ENCODE data around the gene SETBP1. TPM values are rescaled to one million over a fixed set of nuclear protein-coding genes. Genes with fewer than 3 reads are reported as not detected.

SETBP1 gene
- total and polyA plus RNA-seq, 2 of the 13 experiments (the other 11 are each of a cell fraction or from before 2014, with no cell fraction given), result 0.18 to 0.65 TPM

- no TSS peak for BruUV-seq (replicated peaks)
These were observed 326.2 kb downstream of the SETBP1 start for GRCh38 chr18:45006934-45007333.

More at GRCh38 chr18:45006934-45007333, 326.2 kb downstream of the SETBP1 start:
- TF ChIP-seq SRSF9 (IDR thresholded peaks at IDR 0.05; ENCODE audit: borderline replicate concordance, insufficient read depth, low read depth, low read length, poor library complexity, severe bottlenecking) (no peak), ZNF775 (CRISPR knock-in tag; IDR thresholded peaks at IDR 0.05; ENCODE audit: borderline replicate concordance) (no peak), NFYB (CRISPR knock-in tag; IDR thresholded peaks at IDR 0.05) (no peak), ZNF770 (CRISPR knock-in tag; IDR thresholded peaks at IDR 0.05) (no peak), THAP7 (CRISPR knock-in tag; IDR thresholded peaks at IDR 0.05) (no peak), MBD4 (IDR thresholded peaks at IDR 0.05; ENCODE audit: borderline replicate concordance, low read length) (no peak), PRDM4 (CRISPR knock-in tag; IDR thresholded peaks at IDR 0.05; ENCODE audit: borderline replicate concordance) (no peak), ARHGAP35 (CRISPR knock-in tag; IDR thresholded peaks at IDR 0.05; ENCODE audit: borderline replicate concordance) (no peak), TAF15 (IDR thresholded peaks at IDR 0.05; ENCODE audit: low read depth, low read length, poor library complexity, severe bottlenecking) (no peak), YY1 (IDR thresholded peaks at IDR 0.05; ENCODE audit: insufficient read depth, insufficient replicate concordance, low read depth, low read length) (no peak)
- Histone ChIP-seq H3K9ac (ENCODE audit: insufficient read depth, low read depth, low read length) (no peak overlapping the region), H2AFZ (ENCODE audit: low read length) (no peak overlapping the region), H3K27ac (ENCODE audit: extremely low read length, insufficient read depth, low read length) (no peak overlapping the region), H3K79me2 (ENCODE audit: insufficient read depth, low read length) (no peaks in the 10 kb centered on the region), H3K4me2 (ENCODE audit: low read depth, low read length) (no peak overlapping the region), H3K4me1 (ENCODE audit: insufficient read depth, low read length) (no peaks in the 10 kb centered on the region), H4K20me1 (ENCODE audit: insufficient read depth, low read length) (no peaks in the 10 kb centered on the region), H3K36me3 (replicated peaks in 1 of 2; ENCODE audit: control insufficient read depth in 1 of 2, insufficient read depth in 2 of 2, low read length in 2 of 2) (no peaks in the 10 kb centered on the region), H3K27me3 (ENCODE audit: control insufficient read depth in 1 of 2, insufficient read depth in 2 of 2, low read length in 2 of 2) (no peaks in the 10 kb centered on the region; a peak in 1 of 5 replicates), H3K9me3 (ENCODE audit: low read length) (no peaks in the 10 kb centered on the region), H3K4me3 (replicated peaks in 1 of 3; ENCODE audit: insufficient read depth in 1 of 3, low read depth in 2 of 3, low read length in 3 of 3) (no peak overlapping the region)
- no peak for ATAC-seq
- POLR2A ChIA-PET, result no interaction called here
- DNase-seq (ENCODE audit: low spot score), result no peak
- CTCF ChIA-PET (ENCODE audit: low intra/inter-chr PET ratio, low total read pairs), result no interaction called here
- in situ Hi-C loops (cut with HindIII; ENCODE audit: extremely low pct_ligation_motif_present, low pct_unique_long_range_greater_than_20kb), result no loop called here
- intact Hi-C loops (cut with micrococcal nuclease; ENCODE audit: unreplicated experiment), result no loop called here
- WGBS (ENCODE audit: low lambda C conversion rate), result 45% methylated on average over 2 of the region's 2 CpGs
- no peak for FAIRE-seq
